ENCODE measurements around the gene SNX8. TPM values are rescaled to one million over a fixed set of nuclear protein-coding genes. Genes with fewer than 3 reads are reported as not detected.
"Not testable (repeated sequence)": the region's sequence is repeated elsewhere in the genome, so short reads cannot be mapped to it uniquely, and the experiment has no call there.

SNX8 gene
- total RNA-seq, 2 donors from 2014 or later: 53.0 to 53.2 TPM

DNA sequence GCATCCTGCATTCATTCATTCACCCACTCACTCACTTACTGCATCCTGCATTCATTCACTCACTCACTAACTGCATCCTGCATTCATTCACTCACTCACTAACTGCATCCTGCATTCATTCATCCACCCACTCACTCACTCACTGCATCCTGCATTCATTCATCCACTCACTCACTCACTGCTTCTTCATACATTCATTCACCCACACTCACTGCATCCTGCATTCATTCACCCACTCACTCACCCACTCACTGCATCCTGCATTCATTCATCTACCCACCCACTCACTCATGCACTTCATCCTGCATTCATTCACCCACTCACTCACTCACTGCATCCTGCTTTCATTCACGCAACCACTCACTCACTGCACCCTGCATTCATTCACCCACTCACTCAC, 1.5 kb upstream of the SNX8 start:
- no peaks in the 10 kb centered on the region for H3K9me3 ChIP-seq (ENCODE audit: control insufficient read depth, low read length)
- H3K27ac Mint-ChIP-seq: no peak overlapping the region
- TF ChIP-seq, protein P1, sequence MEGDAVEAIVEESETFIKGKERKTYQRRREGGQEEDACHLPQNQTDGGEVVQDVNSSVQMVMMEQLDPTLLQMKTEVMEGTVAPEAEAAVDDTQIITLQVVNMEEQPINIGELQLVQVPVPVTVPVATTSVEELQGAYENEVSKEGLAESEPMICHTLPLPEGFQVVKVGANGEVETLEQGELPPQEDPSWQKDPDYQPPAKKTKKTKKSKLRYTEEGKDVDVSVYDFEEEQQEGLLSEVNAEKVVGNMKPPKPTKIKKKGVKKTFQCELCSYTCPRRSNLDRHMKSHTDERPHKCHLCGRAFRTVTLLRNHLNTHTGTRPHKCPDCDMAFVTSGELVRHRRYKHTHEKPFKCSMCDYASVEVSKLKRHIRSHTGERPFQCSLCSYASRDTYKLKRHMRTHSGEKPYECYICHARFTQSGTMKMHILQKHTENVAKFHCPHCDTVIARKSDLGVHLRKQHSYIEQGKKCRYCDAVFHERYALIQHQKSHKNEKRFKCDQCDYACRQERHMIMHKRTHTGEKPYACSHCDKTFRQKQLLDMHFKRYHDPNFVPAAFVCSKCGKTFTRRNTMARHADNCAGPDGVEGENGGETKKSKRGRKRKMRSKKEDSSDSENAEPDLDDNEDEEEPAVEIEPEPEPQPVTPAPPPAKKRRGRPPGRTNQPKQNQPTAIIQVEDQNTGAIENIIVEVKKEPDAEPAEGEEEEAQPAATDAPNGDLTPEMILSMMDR (conservative IDR thresholded peaks at IDR 0.05): no peak
- H3K4me1 ChIP-seq (ENCODE audit: control insufficient read depth, insufficient read depth, low read length): no peaks in the 10 kb centered on the region
- 86 to 92% methylated on average over 1 of the region's 1 CpG for WGBS, 2 experiments (ENCODE audit: insufficient coverage in 1 of 2, insufficient read length in 1 of 2)
- no peaks in the 10 kb centered on the region for H3K27me3 ChIP-seq (ENCODE audit: control insufficient read depth, insufficient read depth, low read length, poor library complexity, severe bottlenecking)
- peaks cover 4% of the 10 kb centered on the region for H3K36me3 Mint-ChIP-seq (ENCODE audit: low read depth)
- no peak overlapping the region for H3K9ac ChIP-seq (ENCODE audit: extremely low read depth, low read length, poor library complexity, severe bottlenecking)
- H3K27ac ChIP-seq (ENCODE audit: low read depth, low read length): no peak overlapping the region
- H3K9me3 Mint-ChIP-seq: no peaks in the 10 kb centered on the region
- peaks cover 5% of the 10 kb centered on the region for H3K4me1 Mint-ChIP-seq
- H3K4me3 ChIP-seq (ENCODE audit: low read length): no peak overlapping the region
- DNase-seq: no peak
- no peak overlapping the region for H3K4me3 Mint-ChIP-seq
- H3K36me3 ChIP-seq (ENCODE audit: control insufficient read depth, insufficient read depth, low read length): no peaks in the 10 kb centered on the region
- H3K27me3 Mint-ChIP-seq (ENCODE audit: insufficient read depth): no peaks in the 10 kb centered on the region

- not testable (repeated sequence) for H3K36me3 Mint-ChIP-seq (ENCODE audit: low read depth); H3K27ac Mint-ChIP-seq; DNase-seq; H3K36me3 ChIP-seq (ENCODE audit: control insufficient read depth, insufficient read depth, low read length); H3K4me1 Mint-ChIP-seq; H3K4me1 ChIP-seq (ENCODE audit: control insufficient read depth, insufficient read depth, low read length); H3K27me3 Mint-ChIP-seq (ENCODE audit: insufficient read depth); H3K27ac ChIP-seq (ENCODE audit: low read depth, low read length); H3K9me3 ChIP-seq (ENCODE audit: control insufficient read depth, low read length); H3K9me3 Mint-ChIP-seq; H3K27me3 ChIP-seq (ENCODE audit: control insufficient read depth, insufficient read depth, low read length, poor library complexity, severe bottlenecking); H3K9ac ChIP-seq (ENCODE audit: extremely low read depth, low read length, poor library complexity, severe bottlenecking); H3K4me3 Mint-ChIP-seq
- peak overlapping the region; percentile 93 for H3K4me3 ChIP-seq (ENCODE audit: low read length)
- 79 to 85% methylated on average over 3 of the region's 3 CpGs for WGBS, 2 experiments (ENCODE audit: insufficient coverage in 1 of 2, insufficient read length in 1 of 2)
Observed at GRCh38 chr7:2314956-2315530, 802 bp upstream of the SNX8 start.

GRCh38 chr7:2313450-2314208, 612 bp downstream of the SNX8 start:
- H3K27ac ChIP-seq (ENCODE audit: low read depth, low read length): peak overlapping the region; percentile 12
- WGBS, 2 experiments (ENCODE audit: insufficient coverage in 1 of 2, insufficient read length in 1 of 2): 31 to 32% methylated on average over 23 to 42 of the region's 42 CpGs
- peak overlapping the region; percentile 91 for H3K27ac Mint-ChIP-seq
- TF ChIP-seq, protein P1 (conservative IDR thresholded peaks at IDR 0.05): no peak
- peaks cover 11% of the 10 kb centered on the region for H3K36me3 Mint-ChIP-seq (ENCODE audit: low read depth)
- no peaks in the 10 kb centered on the region for H3K27me3 ChIP-seq (ENCODE audit: control insufficient read depth, insufficient read depth, low read length, poor library complexity, severe bottlenecking)
- no peaks in the 10 kb centered on the region for H3K9me3 Mint-ChIP-seq
- peak overlapping the region; percentile 93 for H3K4me3 ChIP-seq (ENCODE audit: low read length)
- no peak for DNase-seq
- peaks cover 11% of the 10 kb centered on the region for H3K4me1 Mint-ChIP-seq
- no peaks in the 10 kb centered on the region for H3K4me1 ChIP-seq (ENCODE audit: control insufficient read depth, insufficient read depth, low read length)
- peaks cover 5% of the 10 kb centered on the region for H3K36me3 ChIP-seq (ENCODE audit: control insufficient read depth, insufficient read depth, low read length)
- H3K9ac ChIP-seq (ENCODE audit: extremely low read depth, low read length, poor library complexity, severe bottlenecking): peak overlapping the region; percentile 78
- H3K27me3 Mint-ChIP-seq (ENCODE audit: insufficient read depth): no peaks in the 10 kb centered on the region
- H3K4me3 Mint-ChIP-seq: no peak overlapping the region
- no peaks in the 10 kb centered on the region for H3K9me3 ChIP-seq (ENCODE audit: control insufficient read depth, low read length)

Data from endodermal cell (in vitro differentiated cells).